Embryonic facial prominence (tissue), 1 donor: ENCODE measurements around the gene SPACA9.

Source experiments
- DNase-seq: peaks from one replicate; pipeline ENCODE4 v3.0.0-alpha.2; 2016; ENCODE audit errors: extremely low spot score

Gene SPACA9

GRCh38 chr9:132863096-132863495 lies 15.6 kb upstream of the SPACA9 start:
- DNase-seq: no peak

DNA sequence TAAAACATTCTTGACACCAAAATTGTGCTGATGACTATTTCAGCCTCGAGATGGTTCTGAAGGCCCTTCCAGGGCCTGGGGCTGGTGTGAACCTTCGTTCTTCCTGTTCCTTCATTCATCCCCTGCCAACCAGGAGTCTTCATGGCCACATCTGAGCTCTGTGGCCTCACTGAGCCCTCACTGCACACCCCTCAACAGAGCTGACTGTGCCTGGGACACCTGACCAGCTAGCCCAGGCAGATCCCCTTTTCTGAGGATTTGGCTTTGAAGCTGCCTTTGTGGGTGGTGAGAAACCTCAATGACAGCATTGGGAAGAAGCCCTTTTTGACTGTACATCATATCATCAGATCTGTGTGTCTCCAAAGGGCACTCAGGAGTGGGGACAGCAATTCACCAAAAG lies 14.4 kb upstream of the SPACA9 start:
- no peak for DNase-seq

DNA sequence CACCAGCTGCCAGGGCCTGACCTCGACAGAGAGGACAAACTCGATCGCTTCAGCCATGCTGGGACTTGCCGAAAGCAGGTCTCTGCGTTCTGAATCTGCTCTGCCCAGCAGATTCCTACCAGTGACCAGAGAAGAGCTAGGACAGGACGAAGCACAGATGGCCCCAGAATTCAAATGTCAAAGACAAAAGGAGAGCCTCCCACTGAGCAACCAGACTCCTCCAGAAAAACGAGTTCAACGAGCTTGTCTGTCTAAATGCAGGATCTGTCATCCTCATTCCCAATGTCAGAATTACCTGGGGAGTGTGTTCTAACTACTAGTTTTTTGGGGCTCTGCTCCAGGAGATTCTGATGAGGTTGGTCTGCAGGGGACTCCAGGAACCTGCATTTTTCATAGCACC lies 14.0 kb upstream of the SPACA9 start:
- no peak for DNase-seq

DNA sequence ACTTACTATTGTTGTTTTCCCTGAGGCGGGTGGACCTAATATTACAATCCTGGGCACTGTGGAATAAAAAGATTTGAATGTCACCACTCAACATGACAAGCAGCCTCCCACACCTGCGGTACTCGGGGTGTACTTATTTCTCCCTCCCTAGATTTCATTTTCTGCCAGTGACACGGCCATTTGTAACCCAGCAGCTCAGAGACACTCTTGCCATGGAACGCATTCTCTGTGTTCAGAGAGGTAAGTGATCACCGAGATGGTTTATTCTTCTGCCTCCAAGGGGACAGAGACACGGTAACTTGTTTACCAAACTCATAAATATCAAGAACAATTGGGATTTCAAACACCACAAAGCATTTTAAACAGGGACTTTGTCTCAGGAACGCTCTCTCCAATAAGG lies 11.8 kb upstream of the SPACA9 start:
- DNase-seq: no peak

DNA sequence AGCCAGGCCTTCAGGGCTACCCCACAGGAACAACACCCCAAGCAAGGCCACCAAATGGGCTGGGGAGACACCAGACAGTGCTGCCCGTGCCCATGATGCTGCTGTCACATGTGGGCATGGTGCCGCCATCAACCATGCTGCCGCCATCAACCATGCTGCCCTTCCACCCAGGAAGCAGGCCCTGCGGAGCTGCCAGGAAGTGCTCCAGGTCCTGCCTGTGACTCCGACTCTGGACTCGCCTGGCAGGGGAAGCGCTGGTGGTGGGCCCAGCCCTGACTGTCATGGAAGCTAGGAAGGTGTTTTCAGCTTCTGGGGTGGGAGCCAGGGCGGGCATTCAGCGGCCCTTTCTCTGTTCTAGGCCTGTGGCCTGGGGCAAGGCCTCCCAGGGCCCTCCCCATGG lies 9.4 kb upstream of the SPACA9 start:
- no peak for DNase-seq

- no peak for DNase-seq
These were observed 5.3 kb upstream of the SPACA9 start for GRCh38 chr9:132873403-132873802.

GRCh38 chr9:132875159-132875558 lies 3.5 kb upstream of the SPACA9 start:
- no peak for DNase-seq

GRCh38 chr9:132876849-132877248 lies 1.8 kb upstream of the SPACA9 start:
- DNase-seq: no peak

DNA sequence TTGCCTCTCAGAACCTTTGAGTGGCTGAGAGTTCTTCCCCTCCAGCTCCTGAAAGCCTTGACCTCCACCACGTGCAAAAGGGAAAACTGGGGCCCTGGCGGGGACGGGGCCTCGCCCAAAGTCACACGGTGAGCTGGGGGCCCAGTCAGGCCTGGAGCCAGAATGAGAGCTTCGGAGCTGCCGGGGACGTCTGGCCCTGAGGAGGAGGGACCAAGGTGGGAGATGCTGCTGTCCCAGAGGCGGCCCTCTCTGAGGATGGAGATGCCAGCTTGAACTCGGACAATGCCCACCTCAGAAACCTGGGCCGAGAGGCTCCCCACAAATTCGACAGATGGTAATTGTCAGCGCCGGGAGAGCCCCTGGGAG lies 1.3 kb upstream of the SPACA9 start:
- no peak for DNase-seq

DNA sequence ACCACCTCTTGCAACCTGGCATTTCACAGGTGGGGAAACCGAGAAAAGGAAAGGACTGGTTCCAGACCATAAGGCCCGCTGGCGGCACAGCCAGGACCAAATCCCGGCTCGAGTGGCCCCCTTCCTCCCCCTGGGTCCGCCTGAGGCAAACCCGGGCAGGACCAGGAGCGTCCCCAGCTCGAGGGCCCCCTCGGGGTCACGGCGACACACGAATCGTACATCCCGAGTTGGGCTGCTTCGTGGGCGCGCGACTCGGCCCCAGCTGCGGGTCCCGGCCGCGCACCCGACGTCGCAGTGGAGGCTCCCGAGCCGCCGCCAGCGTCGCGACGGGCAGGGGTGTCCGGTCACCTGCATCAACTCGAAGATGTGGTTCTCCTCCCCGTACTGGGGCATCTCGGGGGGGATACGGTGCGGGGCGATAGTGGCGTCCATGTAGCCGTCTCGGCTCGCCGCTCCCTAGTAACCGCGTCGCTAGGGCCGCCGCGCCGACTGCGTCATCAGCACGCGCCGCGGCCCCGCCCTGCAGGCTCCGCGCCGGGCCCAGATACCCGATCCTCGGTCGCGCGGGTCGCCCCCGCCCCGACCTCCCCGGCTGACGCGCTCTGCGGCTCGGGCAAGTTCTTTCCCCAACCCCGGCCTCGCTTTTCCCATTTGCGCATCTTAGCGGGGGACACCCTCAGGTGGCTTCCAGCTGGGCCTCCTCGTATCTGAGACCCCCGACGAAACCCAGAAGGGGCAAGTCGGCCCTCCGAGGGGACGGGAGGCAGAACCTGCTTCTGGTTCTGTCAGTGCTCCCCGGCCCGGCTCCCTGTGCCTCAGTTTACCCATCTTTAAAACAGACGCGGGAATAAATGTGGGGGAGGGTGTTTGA lies 639 bp upstream of the SPACA9 start, which contains the start of gene AK8:
TSS of gene AK8 (minus strand) at position 461 of the 871 bp plus-strand sequence. CDS start at position 432, 29 bp downstream.
- peak; percentile 66 for DNase-seq

GRCh38 chr9:132879457-132880323 lies 992 bp downstream of the SPACA9 start:
- no peak for DNase-seq

DNA sequence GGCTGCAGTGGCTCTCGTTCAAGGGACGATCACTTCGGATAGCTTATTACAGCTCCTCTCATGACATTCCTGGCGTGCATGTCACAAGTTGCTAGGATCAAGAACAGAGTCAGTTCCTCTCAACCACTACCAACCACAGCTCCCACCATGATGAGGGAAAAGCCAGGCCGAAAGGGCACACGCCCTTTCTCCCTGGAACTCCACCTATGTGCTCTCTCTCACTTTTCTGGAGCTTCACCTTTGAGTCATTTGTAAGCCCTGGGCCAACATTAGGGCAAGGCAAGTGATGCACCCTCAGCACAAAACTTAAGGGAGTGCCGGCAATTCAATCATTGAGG lies 1.6 kb downstream of the SPACA9 start:
- DNase-seq: no peak

GRCh38 chr9:132881826-132882225 lies 3.1 kb downstream of the SPACA9 start:
- no peak for DNase-seq

- no peak for DNase-seq
These were observed 3.9 kb downstream of the SPACA9 start for GRCh38 chr9:132882616-132883015.

- DNase-seq: no peak
These were observed 4.9 kb downstream of the SPACA9 start for GRCh38 chr9:132883349-132884294.

GRCh38 chr9:132885720-132886333 lies 7.1 kb downstream of the SPACA9 start:
- DNase-seq: no peak

- no peak for DNase-seq
These were observed 7.6 kb downstream of the SPACA9 start for GRCh38 chr9:132886334-132886725.

- no peak for DNase-seq
These were observed 8.8 kb downstream of the SPACA9 start for GRCh38 chr9:132887181-132888120.

DNA sequence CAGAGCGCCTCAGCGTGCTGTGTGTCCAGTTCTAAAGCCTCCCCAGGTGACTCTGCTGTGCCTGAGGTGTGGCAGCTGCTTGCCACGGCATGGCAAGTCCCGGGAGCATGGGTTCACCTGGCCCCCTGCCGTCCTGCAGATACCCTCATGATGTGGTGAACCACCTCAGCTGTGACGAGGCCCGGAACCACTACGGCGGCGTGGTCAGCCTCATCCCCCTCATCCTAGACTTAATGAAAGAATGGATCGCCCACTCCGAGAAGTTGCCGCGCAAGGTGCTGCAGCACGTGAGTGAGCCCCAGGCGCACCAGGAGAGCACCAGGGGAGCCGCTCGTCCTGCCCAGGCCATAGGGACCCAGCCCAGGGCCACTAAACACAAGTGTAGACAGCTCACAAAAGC lies 9.5 kb downstream of the SPACA9 start:
- DNase-seq: no peak

DNA sequence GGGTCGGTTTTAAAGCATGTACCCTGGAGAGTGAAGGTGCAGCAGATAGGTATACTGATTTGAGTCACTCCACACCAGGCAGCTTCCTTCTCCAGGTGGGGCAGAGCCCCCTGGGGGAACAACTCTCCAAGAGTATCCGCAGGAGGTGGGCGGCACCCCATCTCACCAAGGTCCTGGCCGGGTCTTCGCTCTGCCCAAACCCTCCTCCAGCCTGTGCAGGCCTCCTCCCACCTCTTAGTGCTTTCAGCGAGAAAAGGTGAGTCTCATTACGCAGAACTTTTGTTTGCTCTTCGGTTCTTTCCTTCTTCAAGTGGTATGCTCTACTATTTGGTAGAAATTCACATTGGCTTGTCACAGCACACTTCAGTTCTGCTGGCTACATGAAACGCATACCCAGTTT lies 13.7 kb downstream of the SPACA9 start:
- DNase-seq: no peak
